ENCODE data around the gene PRODH.
"Not testable (repeated sequence)": the region's sequence is repeated elsewhere in the genome, so short reads cannot be mapped to it uniquely, and the experiment has no call there.

The PRODH gene

GRCh38 chr22:18967391-18968010 lies 31.4 kb upstream of the PRODH start:
- DNase-seq (ENCODE audit: low spot score): not testable (repeated sequence)

- no peak for DNase-seq (ENCODE audit: low spot score)
Measured at GRCh38 chr22:18966748-18967147, 30.7 kb upstream of the PRODH start.

GRCh38 chr22:18965526-18966421 lies 29.7 kb upstream of the PRODH start:
- no peak for DNase-seq (ENCODE audit: low spot score)

GRCh38 chr22:18964501-18965265 lies 28.6 kb upstream of the PRODH start:
- not testable (repeated sequence) for DNase-seq (ENCODE audit: low spot score)

GRCh38 chr22:18964051-18964450 lies 28.0 kb upstream of the PRODH start:
- not testable (repeated sequence) for DNase-seq (ENCODE audit: low spot score)

- no peak for DNase-seq (ENCODE audit: low spot score)
Measured at GRCh38 chr22:18962308-18962635, 26.2 kb upstream of the PRODH start.

- not testable (repeated sequence) for DNase-seq (ENCODE audit: low spot score)
Measured at GRCh38 chr22:18961632-18962307, 25.7 kb upstream of the PRODH start.

- not testable (repeated sequence) for DNase-seq (ENCODE audit: low spot score)
Measured at GRCh38 chr22:18961201-18961600, 25.1 kb upstream of the PRODH start.

GRCh38 chr22:18960166-18960820 lies 24.2 kb upstream of the PRODH start:
- not testable (repeated sequence) for DNase-seq (ENCODE audit: low spot score)

- not testable (repeated sequence) for DNase-seq (ENCODE audit: low spot score)
Measured at GRCh38 chr22:18959741-18960140, 23.6 kb upstream of the PRODH start.

GRCh38 chr22:18959266-18959665 lies 23.2 kb upstream of the PRODH start:
- not testable (repeated sequence) for DNase-seq (ENCODE audit: low spot score)

- DNase-seq (ENCODE audit: low spot score): peak; percentile 2
Measured at GRCh38 chr22:18958738-18959137, 22.6 kb upstream of the PRODH start.

GRCh38 chr22:18958321-18958705 lies 22.2 kb upstream of the PRODH start:
- not testable (repeated sequence) for DNase-seq (ENCODE audit: low spot score)

- DNase-seq (ENCODE audit: low spot score): not testable (repeated sequence)
Measured at GRCh38 chr22:18957621-18958320, 21.7 kb upstream of the PRODH start.

GRCh38 chr22:18956956-18957355 lies 20.9 kb upstream of the PRODH start:
- DNase-seq (ENCODE audit: low spot score): not testable (repeated sequence)

- not testable (repeated sequence) for DNase-seq (ENCODE audit: low spot score)
Measured at GRCh38 chr22:18956121-18956895, 20.2 kb upstream of the PRODH start.

- no peak for DNase-seq (ENCODE audit: low spot score)
Measured at GRCh38 chr22:18955696-18956095, 19.6 kb upstream of the PRODH start.

- DNase-seq (ENCODE audit: low spot score): no peak
Measured at GRCh38 chr22:18954990-18955571, 19.0 kb upstream of the PRODH start.

- DNase-seq (ENCODE audit: low spot score): peak; percentile 45
Measured at GRCh38 chr22:18954303-18954989, 18.4 kb upstream of the PRODH start.

All from CD4-positive, alpha-beta T cell treated with Interleukin-2 at 100 ng/mL for 4 hours (primary cell).